Cardiac muscle cell (in vitro differentiated cells and primary cell): ENCODE results near the gene CTNNBL1. TPM values are rescaled to one million over a fixed set of nuclear protein-coding genes. Genes with fewer than 3 reads are reported as not detected.

ENCODE experiments used
- DNase-seq, 2 donors: peaks; one replicate each; pipeline versions ENCODE4 v3.0.0 to v3.0.0-alpha.2; 2010 to 2017; ENCODE audit warnings: low read depth in 1 of 2, low spot score in 1 of 2
- H3K27ac ChIP-seq: fragments of 200-600 bp; sonication (generic); 2 replicates; pipeline ENCODE4 v1.5.1; 2016
- H3K27me3 ChIP-seq: fragments of 200-600 bp; sonication (generic); 2 replicates; pipeline ENCODE4 v1.6.0; 2016; ENCODE audit warnings: control low read depth
- H3K36me3 ChIP-seq: fragments of 200-600 bp; sonication (generic); 2 replicates; pipeline ENCODE4 v1.5.1; 2016; ENCODE audit warnings: control low read depth
- H3K4me1 ChIP-seq: fragments of 200-600 bp; sonication (generic); 2 replicates; pipeline ENCODE4 v1.8.1; 2017; ENCODE audit warnings: low read depth, mild to moderate bottlenecking, mixed run types
- H3K4me3 ChIP-seq: fragments of 200-600 bp; sonication (generic); 2 replicates; pipeline ENCODE4 v1.5.1; 2016; ENCODE audit warnings: mild to moderate bottlenecking
- H3K9me3 ChIP-seq: fragments of 200-600 bp; sonication (generic); 2 replicates; pipeline ENCODE4 v1.5.1; 2017; ENCODE audit warnings: low read depth, mild to moderate bottlenecking, control low read depth
- CTCF ChIP-seq: IDR thresholded peaks from 2 replicates; pipeline ENCODE4 v1.5.1; 2012; ENCODE audit warnings: low read depth, mild to moderate bottlenecking, low read length
- polyA plus RNA-seq: library from polyadenylated mRNA; unstranded; fragments of >200 nt; fragmentation: Nextera tagmentation; extraction: Ambion mirVana; gene quantifications from 2 replicates; pipeline ENCODE4 v1.2.1, GENCODE V29; 2016
- total RNA-seq: library from RNA; depleted of rRNA; stranded (reverse); fragments of >200 nt; gene quantifications from 2 replicates; pipeline ENCODE4 v1.2.3, GENCODE V29; 2016

Gene CTNNBL1
- total and polyA plus RNA-seq, 2 experiments from 2014 or later, result 37.0 to 68.6 TPM

GRCh38 chr20:37901654-37902503, 208.0 kb downstream of the CTNNBL1 start:
- peaks cover 28% of the 10 kb centered on the region for H3K4me1 ChIP-seq
- no peak overlapping the region for H3K27ac ChIP-seq
- H3K27me3 ChIP-seq, result no peaks in the 10 kb centered on the region
- peak overlapping the region; percentile 65 for H3K4me3 ChIP-seq
- H3K36me3 ChIP-seq, result no peaks in the 10 kb centered on the region
- H3K9me3 ChIP-seq, result no peaks in the 10 kb centered on the region
- TF ChIP-seq CTCF, result peak; percentile 46
- DNase-seq, result peak; percentile 73 to 75

- Histone ChIP-seq H3K4me1 (peaks cover 29% of the 10 kb centered on the region), H3K27me3 (no peaks in the 10 kb centered on the region), H3K36me3 (no peaks in the 10 kb centered on the region), H3K27ac (no peak within 1 kb of the TSS), H3K9me3 (no peaks in the 10 kb centered on the region), H3K4me3 (peak within 1 kb of the TSS; percentile 65)
- peak; percentile 74 to 75 for DNase-seq
- no peak for TF ChIP-seq CTCF
Measured at GRCh38 chr20:37902504-37903313, 208.9 kb downstream of the CTNNBL1 start, which contains the start of gene VSTM2L. Gene VSTM2L (plus strand): TSS chr20:37903127. CDS start chr20:37903351, 224 bp downstream.

DNA sequence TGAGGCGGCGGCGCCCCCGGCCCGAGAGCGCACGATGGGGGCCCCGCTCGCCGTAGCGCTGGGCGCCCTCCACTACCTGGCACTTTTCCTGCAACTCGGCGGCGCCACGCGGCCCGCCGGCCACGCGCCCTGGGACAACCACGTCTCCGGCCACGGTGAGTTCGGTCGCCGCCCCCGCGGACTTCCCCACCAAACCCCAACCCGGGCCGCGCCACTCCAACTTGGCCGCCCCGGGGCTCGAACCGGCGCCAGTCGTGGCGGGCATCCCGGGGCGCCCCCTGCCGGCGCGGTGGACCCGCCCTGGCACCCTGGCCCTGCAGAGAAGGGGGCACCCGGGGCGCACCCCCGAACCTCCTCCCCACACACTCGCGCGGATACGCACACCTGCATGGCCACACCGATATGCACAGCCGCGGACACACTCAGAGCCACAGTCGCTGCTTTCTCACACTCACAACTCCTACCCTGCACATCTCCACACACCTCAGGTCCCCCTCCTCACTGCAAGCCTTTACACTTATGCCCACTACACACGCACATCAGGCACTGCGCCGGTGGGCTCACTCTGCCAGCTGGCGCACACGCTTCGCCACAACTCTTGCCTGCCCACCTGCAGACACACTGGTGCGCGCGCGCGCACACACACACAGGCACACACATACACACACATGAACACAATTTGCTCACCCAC, 209.6 kb downstream of the CTNNBL1 start:
- Histone ChIP-seq H3K4me1 (peaks cover 35% of the 10 kb centered on the region), H3K36me3 (no peaks in the 10 kb centered on the region), H3K9me3 (no peaks in the 10 kb centered on the region), H3K27me3 (no peaks in the 10 kb centered on the region), H3K4me3 (peak overlapping the region; percentile 65), H3K27ac (no peak overlapping the region)
- TF ChIP-seq CTCF, result peak; percentile 26
- no peak for DNase-seq

- TF ChIP-seq CTCF, result no peak
- H3K27ac ChIP-seq, result no peak overlapping the region
- H3K4me1 ChIP-seq, result peaks cover 35% of the 10 kb centered on the region
- H3K4me3 ChIP-seq, result peak overlapping the region; percentile 65
- no peak for DNase-seq
- H3K27me3 ChIP-seq, result no peaks in the 10 kb centered on the region
- no peaks in the 10 kb centered on the region for H3K36me3 ChIP-seq
- no peaks in the 10 kb centered on the region for H3K9me3 ChIP-seq
Measured at GRCh38 chr20:37904008-37904642, 210.3 kb downstream of the CTNNBL1 start.

DNA sequence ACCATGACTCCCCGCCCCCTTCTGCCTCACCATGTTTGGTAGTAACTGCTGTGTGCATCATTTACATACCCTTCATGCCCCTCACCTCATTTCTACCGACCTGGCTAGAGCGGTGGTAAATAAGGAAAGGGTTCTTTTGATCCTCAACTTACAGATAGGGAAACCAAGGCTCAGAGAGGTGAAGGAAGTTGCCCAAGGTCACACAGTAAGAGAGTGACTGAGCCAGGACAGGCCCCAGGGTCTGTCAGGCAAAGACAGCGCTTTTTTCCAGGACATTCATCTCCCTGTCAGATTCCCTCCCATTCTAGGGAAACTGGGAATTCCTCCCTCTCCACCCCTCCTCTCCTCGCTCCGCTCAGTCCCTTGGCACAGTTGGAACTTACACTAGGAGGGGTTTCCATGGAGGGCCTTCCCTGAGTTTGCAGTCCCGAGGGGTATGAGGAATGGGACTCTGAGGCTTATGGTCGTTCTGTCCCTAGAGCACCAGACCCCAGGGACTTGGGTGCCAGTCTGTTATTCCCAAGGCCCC, 211.1 kb downstream of the CTNNBL1 start:
- Histone ChIP-seq H3K9me3 (no peaks in the 10 kb centered on the region), H3K27me3 (no peaks in the 10 kb centered on the region), H3K27ac (peak overlapping the region; percentile 57), H3K4me1 (peaks cover 35% of the 10 kb centered on the region), H3K36me3 (no peaks in the 10 kb centered on the region), H3K4me3 (peak overlapping the region; percentile 65)
- no peak for DNase-seq
- TF ChIP-seq CTCF, result no peak
